Right atrium auricular region (tissue), 2 donors: ENCODE measurements around the gene ME2. TPM values are rescaled to one million over a fixed set of nuclear protein-coding genes. Genes with fewer than 3 reads are reported as not detected.
"Not testable (repeated sequence)": the region's sequence is repeated elsewhere in the genome, so short reads cannot be mapped to it uniquely, and the experiment has no call there.

ENCODE experiments used
- DNase-seq: peaks from one replicate; pipeline ENCODE4 v3.0.0-alpha.2; 2019; ENCODE audit warnings: low spot score
- H3K27ac ChIP-seq, 2 donors: fragments of 200-600 bp; sonication (generic); 1 replicate in 1 of 2; 2 replicates in 1 of 2; pipeline ENCODE4 v1.5.1; 2016 to 2019
- H3K27me3 ChIP-seq, 2 donors: fragments of 200-600 bp; sonication (generic); one replicate each; pipeline versions ENCODE4 v1.5.1 to v1.6.0; 2017 to 2019
- H3K36me3 ChIP-seq: fragments of 200-600 bp; sonication (generic); one replicate; pipeline ENCODE4 v1.5.1; 2016
- H3K4me1 ChIP-seq, 2 donors: fragments of 200-600 bp; sonication (generic); one replicate each; pipeline versions ENCODE4 v1.5.1 to v1.6.0; 2017 to 2019
- H3K4me3 ChIP-seq, 2 donors: fragments of 200-600 bp; sonication (generic); 1 replicate in 1 of 2; 2 replicates in 1 of 2; pipeline ENCODE4 v1.5.1; 2017 to 2019; ENCODE audit warnings: mild to moderate bottlenecking in 1 of 2, moderate library complexity in 1 of 2
- H3K9me3 ChIP-seq, 2 donors: fragments of 200-600 bp; sonication (generic); one replicate each; pipeline ENCODE4 v1.5.1; 2019
- CTCF ChIP-seq, 2 donors: fragments of 200-600 bp; sonication (generic); IDR thresholded peaks; one replicate each; pipeline ENCODE4 v1.5.1; 2019; ENCODE audit warnings: antibody characterized with exemption in 2 of 2
- total RNA-seq, 2 donors: library from RNA; depleted of rRNA; stranded (reverse); fragments of >200 nt; gene quantifications; one replicate each; pipeline ENCODE4 v1.1.0, GENCODE V29; 2016

ME2 gene
- total RNA-seq, 2 donors from 2014 or later: 82.0 to 117 TPM

GRCh38 chr18:50982802-50983179 is 103.9 kb downstream of the ME2 start:
- no peak for DNase-seq
- H3K9me3 ChIP-seq: no peaks in the 10 kb centered on the region
- peaks cover 12% of the 10 kb centered on the region for H3K36me3 ChIP-seq
- H3K4me1 ChIP-seq: no peaks in the 10 kb centered on the region
- no peak for TF ChIP-seq CTCF (IDR thresholded peaks at IDR 0.05)
- no peak overlapping the region for H3K4me3 ChIP-seq
- H3K27me3 ChIP-seq: no peaks in the 10 kb centered on the region
- no peak overlapping the region for H3K27ac ChIP-seq

- no peak for TF ChIP-seq CTCF (IDR thresholded peaks at IDR 0.05)
- DNase-seq: no peak
- no peak overlapping the region for H3K4me3 ChIP-seq
- H3K36me3 ChIP-seq: peaks cover 8% of the 10 kb centered on the region
- no peaks in the 10 kb centered on the region for H3K4me1 ChIP-seq
- no peaks in the 10 kb centered on the region for H3K9me3 ChIP-seq
- no peak overlapping the region for H3K27ac ChIP-seq
- no peaks in the 10 kb centered on the region for H3K27me3 ChIP-seq
These were observed 107.6 kb downstream of the ME2 start for GRCh38 chr18:50986360-50987087.

- Histone ChIP-seq H3K27ac (no peak overlapping the region), H3K4me3 (no peak overlapping the region), H3K4me1 (no peaks in the 10 kb centered on the region), H3K27me3 (no peaks in the 10 kb centered on the region), H3K36me3 (peaks cover 8% of the 10 kb centered on the region), H3K9me3 (no peaks in the 10 kb centered on the region)
- TF ChIP-seq CTCF (IDR thresholded peaks at IDR 0.05): no peak
- no peak for DNase-seq
These were observed 108.3 kb downstream of the ME2 start for GRCh38 chr18:50987261-50987660.

GRCh38 chr18:50989711-50990110 is 110.8 kb downstream of the ME2 start:
- H3K4me1 ChIP-seq: no peaks in the 10 kb centered on the region
- H3K4me3 ChIP-seq: no peak overlapping the region
- no peak for DNase-seq
- H3K27ac ChIP-seq: no peak overlapping the region
- peaks cover 7% of the 10 kb centered on the region for H3K36me3 ChIP-seq
- no peaks in the 10 kb centered on the region for H3K9me3 ChIP-seq
- no peak for TF ChIP-seq CTCF (IDR thresholded peaks at IDR 0.05)
- H3K27me3 ChIP-seq: no peaks in the 10 kb centered on the region

- H3K36me3 ChIP-seq: no peaks in the 10 kb centered on the region
- no peaks in the 10 kb centered on the region for H3K4me1 ChIP-seq
- H3K27me3 ChIP-seq: no peaks in the 10 kb centered on the region
- TF ChIP-seq CTCF (IDR thresholded peaks at IDR 0.05): no peak
- no peak for DNase-seq
- no peak overlapping the region for H3K4me3 ChIP-seq
- H3K27ac ChIP-seq: no peak overlapping the region
- no peaks in the 10 kb centered on the region for H3K9me3 ChIP-seq
These were observed 113.4 kb downstream of the ME2 start for GRCh38 chr18:50992351-50992762.

GRCh38 chr18:50994031-50994430 is 115.1 kb downstream of the ME2 start:
- Histone ChIP-seq H3K4me3 (no peak overlapping the region), H3K27ac (peak overlapping the region in 1 of 2 donors; percentile 18), H3K27me3 (no peaks in the 10 kb centered on the region), H3K36me3 (no peaks in the 10 kb centered on the region), H3K9me3 (no peaks in the 10 kb centered on the region), H3K4me1 (no peaks in the 10 kb centered on the region)
- no peak for DNase-seq
- TF ChIP-seq CTCF (IDR thresholded peaks at IDR 0.05): no peak

GRCh38 chr18:51003174-51003573 is 124.3 kb downstream of the ME2 start:
- H3K36me3 ChIP-seq, H3K27ac ChIP-seq, H3K9me3 ChIP-seq, H3K4me1 ChIP-seq, DNase-seq, H3K4me3 ChIP-seq, H3K27me3 ChIP-seq: not testable (repeated sequence)
